Measurements from ENCODE around the gene RDM1.

DNA sequence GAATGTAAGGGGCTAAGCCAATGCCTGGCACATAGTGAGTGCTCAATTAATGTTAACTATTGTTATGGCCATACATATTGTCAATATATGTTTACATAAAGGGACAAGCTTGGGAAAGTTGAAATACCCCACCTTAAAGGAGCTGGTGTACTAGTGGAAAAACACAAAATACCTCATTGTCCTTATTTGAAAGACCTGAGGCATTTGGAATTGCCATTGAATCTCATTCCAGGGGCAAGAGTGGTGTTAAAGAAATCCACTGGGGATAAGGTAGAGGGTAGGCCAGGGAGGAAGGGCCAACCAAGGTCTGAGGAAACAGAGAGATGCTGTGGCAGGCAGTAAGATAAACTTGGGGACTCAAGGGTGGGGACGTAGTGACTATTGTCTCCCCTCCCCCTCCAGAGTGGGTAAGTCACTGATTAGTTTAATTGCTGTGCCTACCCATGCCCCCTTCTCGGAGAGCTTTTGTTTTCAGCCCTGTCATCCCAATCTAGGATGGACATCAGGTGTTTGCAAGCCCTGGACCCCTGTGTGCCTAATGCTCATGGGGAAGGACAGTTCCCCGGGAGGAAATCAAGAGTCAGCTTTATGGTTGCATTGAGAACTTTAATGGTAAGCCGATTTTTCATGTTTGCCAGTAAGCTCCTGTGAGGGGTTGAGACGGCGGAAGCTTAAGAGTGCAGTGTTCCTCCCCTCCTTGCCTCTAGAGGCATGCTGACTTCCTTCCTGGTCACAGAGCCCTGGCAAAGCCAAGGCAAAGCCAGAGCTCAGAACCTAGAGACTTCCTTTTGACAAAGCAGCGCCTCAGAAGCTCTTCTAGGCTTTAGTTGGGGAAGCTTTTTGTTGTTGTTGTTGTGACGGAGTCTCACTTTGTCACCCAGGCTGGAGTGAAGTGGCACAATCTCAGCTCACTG is 59.4 kb downstream of the RDM1 start:
- TF ChIP-seq POLR2A (IDR thresholded peaks at IDR 0.05; ENCODE audit: low read depth, low read length), result no peak
- TF ChIP-seq, protein P1, sequence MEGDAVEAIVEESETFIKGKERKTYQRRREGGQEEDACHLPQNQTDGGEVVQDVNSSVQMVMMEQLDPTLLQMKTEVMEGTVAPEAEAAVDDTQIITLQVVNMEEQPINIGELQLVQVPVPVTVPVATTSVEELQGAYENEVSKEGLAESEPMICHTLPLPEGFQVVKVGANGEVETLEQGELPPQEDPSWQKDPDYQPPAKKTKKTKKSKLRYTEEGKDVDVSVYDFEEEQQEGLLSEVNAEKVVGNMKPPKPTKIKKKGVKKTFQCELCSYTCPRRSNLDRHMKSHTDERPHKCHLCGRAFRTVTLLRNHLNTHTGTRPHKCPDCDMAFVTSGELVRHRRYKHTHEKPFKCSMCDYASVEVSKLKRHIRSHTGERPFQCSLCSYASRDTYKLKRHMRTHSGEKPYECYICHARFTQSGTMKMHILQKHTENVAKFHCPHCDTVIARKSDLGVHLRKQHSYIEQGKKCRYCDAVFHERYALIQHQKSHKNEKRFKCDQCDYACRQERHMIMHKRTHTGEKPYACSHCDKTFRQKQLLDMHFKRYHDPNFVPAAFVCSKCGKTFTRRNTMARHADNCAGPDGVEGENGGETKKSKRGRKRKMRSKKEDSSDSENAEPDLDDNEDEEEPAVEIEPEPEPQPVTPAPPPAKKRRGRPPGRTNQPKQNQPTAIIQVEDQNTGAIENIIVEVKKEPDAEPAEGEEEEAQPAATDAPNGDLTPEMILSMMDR (conservative IDR thresholded peaks at IDR 0.05; ENCODE audit: low read depth, low read length), result no peak
- TF ChIP-seq MAZ (IDR thresholded peaks at IDR 0.05; ENCODE audit: borderline replicate concordance, low read depth, low read length), result no peak
- no peak for TF ChIP-seq RAD21 (IDR thresholded peaks at IDR 0.05; ENCODE audit: low read length)
- TF ChIP-seq, protein P2, sequence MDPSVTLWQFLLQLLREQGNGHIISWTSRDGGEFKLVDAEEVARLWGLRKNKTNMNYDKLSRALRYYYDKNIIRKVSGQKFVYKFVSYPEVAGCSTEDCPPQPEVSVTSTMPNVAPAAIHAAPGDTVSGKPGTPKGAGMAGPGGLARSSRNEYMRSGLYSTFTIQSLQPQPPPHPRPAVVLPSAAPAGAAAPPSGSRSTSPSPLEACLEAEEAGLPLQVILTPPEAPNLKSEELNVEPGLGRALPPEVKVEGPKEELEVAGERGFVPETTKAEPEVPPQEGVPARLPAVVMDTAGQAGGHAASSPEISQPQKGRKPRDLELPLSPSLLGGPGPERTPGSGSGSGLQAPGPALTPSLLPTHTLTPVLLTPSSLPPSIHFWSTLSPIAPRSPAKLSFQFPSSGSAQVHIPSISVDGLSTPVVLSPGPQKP (IDR thresholded peaks at IDR 0.05; ENCODE audit: borderline replicate concordance, low read depth, low read length), result no peak
